Karpas-422 (cell line): Measurements from ENCODE around the gene SCEL. TPM values are rescaled to one million over a fixed set of nuclear protein-coding genes. Genes with fewer than 3 reads are reported as not detected.

ENCODE experiments used
- DNase-seq: peaks from one replicate; pipeline ENCODE4 v3.0.0-alpha.2; 2015
- H2AFZ ChIP-seq: fragments of 200-600 bp; sonication (generic); 2 replicates; pipeline ENCODE4 v1.6.1; 2014; ENCODE audit warnings: antibody characterized with exemption, low read length, mixed read lengths
- H3K27ac ChIP-seq: fragments of 200-600 bp; sonication (generic); 2 replicates; pipeline ENCODE4 v1.5.1; 2014; ENCODE audit warnings: mild to moderate bottlenecking, low read length, moderate library complexity
- H3K27me3 ChIP-seq: fragments of 200-600 bp; sonication (generic); 2 replicates; pipeline ENCODE4 v1.6.1; 2014; ENCODE audit warnings: low read length, mixed read lengths
- H3K36me3 ChIP-seq: fragments of 200-600 bp; sonication (generic); 2 replicates; pipeline ENCODE4 v1.6.1; 2014; ENCODE audit warnings: low read length, mixed read lengths; ENCODE audit not compliant: insufficient read depth
- H3K4me1 ChIP-seq: fragments of 200-600 bp; sonication (generic); 2 replicates; pipeline ENCODE4 v1.6.1; 2014; ENCODE audit warnings: mild to moderate bottlenecking, low read length, mixed read lengths
- H3K4me2 ChIP-seq: fragments of 200-600 bp; sonication (generic); 2 replicates; pipeline ENCODE4 v1.6.1; 2014; ENCODE audit warnings: low read length, low read depth, mild to moderate bottlenecking; ENCODE audit not compliant: poor library complexity, severe bottlenecking
- H3K4me3 ChIP-seq: fragments of 200-600 bp; sonication (generic); 2 replicates; pipeline ENCODE4 v1.5.1; 2014; ENCODE audit warnings: mild to moderate bottlenecking, antibody characterized with exemption, low read length, mixed read lengths
- H3K79me2 ChIP-seq: fragments of 200-600 bp; sonication (generic); 2 replicates; pipeline ENCODE4 v1.6.1; 2014; ENCODE audit warnings: mild to moderate bottlenecking, low read length, mixed read lengths
- H3K9ac ChIP-seq: fragments of 200-600 bp; sonication (generic); 2 replicates; pipeline ENCODE4 v1.6.0; 2014; ENCODE audit warnings: low read length
- H3K9me2 ChIP-seq: fragments of 200-600 bp; sonication (generic), shearing (Covaris generic); replicated peaks from 2 replicates; pipeline ENCODE4 v1.6.0; 2014; ENCODE audit warnings: mild to moderate bottlenecking, low read length, moderate library complexity; ENCODE audit not compliant: insufficient read depth
- H3K9me3 ChIP-seq: fragments of 300-700, 200-600 bp; sonication (generic); 2 replicates; pipeline ENCODE4 v1.6.1; 2014; ENCODE audit warnings: low read length, mixed read lengths
- H4K20me1 ChIP-seq: fragments of 200-600 bp; sonication (generic); 2 replicates; pipeline ENCODE4 v1.6.1; 2014; ENCODE audit warnings: mild to moderate bottlenecking, antibody characterized with exemption, low read length, low read depth; ENCODE audit not compliant: insufficient read depth
- total RNA-seq: library from RNA; depleted of rRNA; stranded (reverse); fragments of >200 nt; shearing (Covaris generic); gene quantifications from 2 replicates; pipeline ENCODE4 v1.2.3, GENCODE V29; 2014; ENCODE audit warnings: low replicate concordance

Gene SCEL
- total RNA-seq, 1 experiment from 2014 or later: not detected

DNA sequence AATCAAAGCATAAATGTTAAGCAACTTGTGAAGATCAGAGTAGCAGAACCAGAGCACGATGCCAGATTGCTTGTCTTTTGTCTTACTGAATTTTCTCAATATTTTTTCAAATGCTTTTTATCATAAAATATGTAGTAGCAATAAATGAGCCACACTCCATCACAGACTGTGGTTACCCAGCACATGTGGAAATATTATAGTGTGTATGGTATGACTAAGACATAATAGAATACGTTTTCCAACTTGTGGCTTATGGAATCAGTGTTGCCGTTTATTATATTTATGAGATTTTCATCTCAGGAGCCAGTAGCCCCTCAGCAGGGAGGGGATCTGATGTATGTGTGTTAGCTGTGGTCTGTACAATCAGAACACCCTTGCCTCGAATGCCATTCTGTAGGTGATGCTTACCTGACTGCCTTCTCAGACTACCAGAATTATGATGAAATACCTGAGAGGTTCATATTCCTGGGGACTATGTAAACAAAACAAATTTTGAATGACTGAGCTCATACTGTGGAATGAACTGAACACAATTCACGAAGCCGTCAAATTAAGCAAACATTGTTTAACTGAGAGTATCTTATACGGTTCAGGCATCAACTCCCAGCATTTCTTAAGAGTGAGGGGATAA, 1.9 kb downstream of the SCEL start:
- DNase-seq: no peak

DNA sequence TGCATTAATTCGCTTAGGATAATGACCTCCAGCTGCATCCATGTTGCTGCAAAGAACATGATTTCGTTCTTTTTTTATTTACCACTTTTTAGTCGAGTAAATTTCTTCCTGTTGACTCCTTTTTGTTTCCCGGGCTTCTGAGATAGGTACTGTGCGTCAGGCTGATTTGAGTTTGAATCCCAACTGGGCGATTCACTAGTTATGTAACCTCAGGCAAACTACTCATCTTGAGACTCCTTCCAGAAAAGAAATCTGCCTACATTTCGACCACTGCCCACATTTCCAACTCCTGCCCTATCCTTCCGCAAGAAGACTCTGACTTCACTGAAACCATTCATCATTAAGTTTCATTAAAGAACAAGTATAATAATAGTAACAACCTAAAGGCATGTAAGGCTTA, 8.2 kb downstream of the SCEL start:
- Histone ChIP-seq H3K27me3 (no peaks in the 10 kb centered on the region), H3K4me1 (no peaks in the 10 kb centered on the region), H3K79me2 (no peaks in the 10 kb centered on the region), H3K4me3 (no peak overlapping the region), H2AFZ (no peak overlapping the region), H3K9me2 (no peaks in the 10 kb centered on the region), H3K4me2 (no peak overlapping the region), H3K36me3 (no peaks in the 10 kb centered on the region), H3K9ac (no peak overlapping the region), H3K27ac (no peak overlapping the region), H3K9me3 (no peaks in the 10 kb centered on the region), H4K20me1 (no peaks in the 10 kb centered on the region)
- DNase-seq: no peak

More for the DNA sequence above, 1.9 kb downstream of the SCEL start:
- Histone ChIP-seq H3K4me3 (no peak overlapping the region), H3K9me3 (no peaks in the 10 kb centered on the region), H3K79me2 (no peaks in the 10 kb centered on the region), H3K27me3 (0 out of 2 replicates have a peak, but pooled peaks cover 4% of the 10 kb centered on the region), H3K4me2 (no peak overlapping the region), H3K36me3 (no peaks in the 10 kb centered on the region), H3K9ac (no peak overlapping the region), H4K20me1 (no peaks in the 10 kb centered on the region), H3K27ac (no peak overlapping the region), H2AFZ (no peak overlapping the region), H3K4me1 (no peaks in the 10 kb centered on the region), H3K9me2 (no peaks in the 10 kb centered on the region)

DNA sequence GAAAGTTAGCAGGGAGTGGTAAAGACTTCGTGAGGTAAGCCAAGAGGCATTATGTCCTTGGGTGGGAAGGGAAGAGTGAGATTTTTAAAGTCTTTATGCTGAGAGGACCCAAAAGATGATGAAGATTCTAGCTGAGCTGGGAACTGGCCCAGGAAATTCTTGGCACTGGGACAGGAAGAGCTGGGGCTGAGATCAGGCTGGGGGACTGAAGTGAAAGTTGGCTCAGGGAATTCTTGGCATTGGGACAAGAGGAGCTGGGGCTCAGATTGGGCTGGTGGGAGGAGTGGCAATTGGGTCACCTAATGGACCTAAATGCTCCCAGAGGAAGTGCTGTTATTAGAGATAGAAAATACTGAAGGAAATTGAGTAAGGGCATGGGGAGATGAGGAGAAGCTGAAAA, 8.8 kb downstream of the SCEL start:
- H3K36me3 ChIP-seq: no peaks in the 10 kb centered on the region
- no peaks in the 10 kb centered on the region for H3K9me3 ChIP-seq
- no peak overlapping the region for H3K4me2 ChIP-seq
- no peaks in the 10 kb centered on the region for H3K79me2 ChIP-seq
- H3K4me3 ChIP-seq: no peak overlapping the region
- no peak overlapping the region for H3K27ac ChIP-seq
- no peak overlapping the region for H3K9ac ChIP-seq
- no peaks in the 10 kb centered on the region for H3K4me1 ChIP-seq
- H4K20me1 ChIP-seq: no peaks in the 10 kb centered on the region
- no peak for DNase-seq
- H3K9me2 ChIP-seq: no peaks in the 10 kb centered on the region
- H2AFZ ChIP-seq: no peak overlapping the region
- no peaks in the 10 kb centered on the region for H3K27me3 ChIP-seq

DNA sequence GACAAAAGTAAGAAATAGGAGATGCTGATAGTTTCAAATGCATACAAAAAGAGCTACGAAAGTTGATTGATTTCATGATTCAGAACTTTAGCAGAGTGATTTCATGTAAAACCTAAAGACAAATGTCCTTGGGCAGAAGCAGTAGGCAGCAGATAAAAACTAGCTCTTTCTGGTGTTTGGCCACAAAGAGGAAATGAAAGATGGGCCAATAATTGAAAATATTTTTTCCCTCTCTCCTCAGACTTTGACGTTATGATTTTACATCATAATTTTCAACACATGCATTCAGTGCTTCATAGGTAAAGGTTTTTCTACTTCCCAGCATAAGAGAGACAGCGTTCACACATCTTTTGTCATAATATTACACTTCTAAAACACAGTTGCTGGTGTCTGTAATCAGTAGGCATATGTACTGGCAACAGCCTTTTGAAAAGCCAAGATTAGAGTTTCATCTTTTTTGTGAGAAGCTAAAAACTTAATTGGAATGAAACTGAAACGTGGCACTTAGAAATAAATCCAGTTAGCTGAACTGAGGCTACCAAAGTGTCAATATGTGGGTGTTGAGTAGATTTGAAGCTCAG, 9.3 kb downstream of the SCEL start:
- no peak for DNase-seq
- no peaks in the 10 kb centered on the region for H3K9me2 ChIP-seq
- no peaks in the 10 kb centered on the region for H3K79me2 ChIP-seq
- no peak overlapping the region for H3K4me3 ChIP-seq
- H3K4me2 ChIP-seq: no peak overlapping the region
- H2AFZ ChIP-seq: no peak overlapping the region
- no peak overlapping the region for H3K9ac ChIP-seq
- no peaks in the 10 kb centered on the region for H3K9me3 ChIP-seq
- no peaks in the 10 kb centered on the region for H3K36me3 ChIP-seq
- H4K20me1 ChIP-seq: no peaks in the 10 kb centered on the region
- H3K4me1 ChIP-seq: no peaks in the 10 kb centered on the region
- H3K27me3 ChIP-seq: no peaks in the 10 kb centered on the region
- H3K27ac ChIP-seq: no peak overlapping the region

DNA sequence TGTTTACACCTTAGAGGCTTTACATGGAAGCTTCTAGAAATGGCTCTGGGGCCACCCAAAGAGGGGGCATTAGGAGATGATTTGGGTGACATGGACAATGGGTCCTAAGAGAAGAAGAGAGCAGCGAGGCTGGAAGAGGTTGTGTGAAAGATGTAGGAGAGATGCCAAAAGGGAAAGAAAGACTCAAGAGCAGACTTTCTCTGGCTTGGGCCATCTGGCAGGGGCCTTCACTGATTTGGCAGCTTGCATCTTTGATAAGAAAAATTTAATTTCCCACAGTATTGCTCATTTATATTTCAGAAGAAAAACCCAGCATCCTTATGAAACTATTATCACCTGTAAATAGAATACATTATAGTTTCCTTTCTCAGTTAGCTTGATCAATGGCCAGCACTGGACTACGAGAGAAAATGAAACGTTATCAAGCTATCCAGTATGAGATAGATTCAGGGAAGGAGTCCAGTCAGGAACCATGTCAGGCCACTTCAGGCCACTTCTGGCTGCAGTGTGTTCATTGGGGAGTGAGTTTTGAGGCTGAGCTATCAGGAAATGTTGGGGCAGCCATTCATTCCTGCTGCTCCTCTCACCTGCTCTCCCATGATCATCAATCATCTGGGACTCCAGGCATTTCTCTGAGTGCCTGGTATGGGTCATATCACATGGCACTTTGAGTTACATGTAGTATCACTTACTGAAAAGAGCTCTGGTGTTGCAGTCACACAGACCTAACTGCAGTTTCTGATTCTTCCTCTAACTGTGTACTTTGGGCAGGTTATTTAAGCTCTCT, 10.3 kb downstream of the SCEL start:
- Histone ChIP-seq H3K9me3 (no peaks in the 10 kb centered on the region), H3K27ac (no peak overlapping the region), H3K4me3 (no peak overlapping the region), H3K9ac (no peak overlapping the region), H3K4me1 (no peaks in the 10 kb centered on the region), H3K9me2 (no peaks in the 10 kb centered on the region), H2AFZ (no peak overlapping the region), H3K36me3 (no peaks in the 10 kb centered on the region), H3K79me2 (no peaks in the 10 kb centered on the region), H4K20me1 (no peaks in the 10 kb centered on the region), H3K27me3 (no peaks in the 10 kb centered on the region), H3K4me2 (no peak overlapping the region)
- no peak for DNase-seq

DNA sequence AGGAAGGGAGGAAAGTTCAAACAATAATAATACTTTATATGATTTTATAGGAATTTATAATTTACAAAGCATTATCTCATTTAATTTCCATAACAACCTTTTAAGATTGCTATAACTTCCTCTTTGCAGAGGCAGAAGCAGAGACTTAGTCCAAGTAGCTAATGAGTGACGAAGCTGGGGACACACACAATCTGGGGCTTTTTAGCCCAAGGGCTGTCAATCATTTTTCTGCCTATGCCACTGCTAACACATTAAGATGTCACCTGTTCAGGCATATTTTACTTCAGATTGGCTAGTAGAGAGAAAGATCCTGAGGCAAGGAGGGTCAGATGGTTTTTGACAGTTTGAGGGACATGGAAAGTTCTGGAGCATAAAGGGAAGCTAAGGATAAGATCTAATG, 12.6 kb downstream of the SCEL start:
- Histone ChIP-seq H3K4me3 (no peak overlapping the region), H3K9me3 (no peaks in the 10 kb centered on the region), H3K4me1 (no peaks in the 10 kb centered on the region), H2AFZ (no peak overlapping the region), H3K4me2 (no peak overlapping the region), H3K27me3 (no peaks in the 10 kb centered on the region), H3K27ac (no peak overlapping the region), H3K36me3 (no peaks in the 10 kb centered on the region), H4K20me1 (no peaks in the 10 kb centered on the region), H3K9ac (no peak overlapping the region), H3K79me2 (no peaks in the 10 kb centered on the region), H3K9me2 (no peaks in the 10 kb centered on the region)
- no peak for DNase-seq

DNA sequence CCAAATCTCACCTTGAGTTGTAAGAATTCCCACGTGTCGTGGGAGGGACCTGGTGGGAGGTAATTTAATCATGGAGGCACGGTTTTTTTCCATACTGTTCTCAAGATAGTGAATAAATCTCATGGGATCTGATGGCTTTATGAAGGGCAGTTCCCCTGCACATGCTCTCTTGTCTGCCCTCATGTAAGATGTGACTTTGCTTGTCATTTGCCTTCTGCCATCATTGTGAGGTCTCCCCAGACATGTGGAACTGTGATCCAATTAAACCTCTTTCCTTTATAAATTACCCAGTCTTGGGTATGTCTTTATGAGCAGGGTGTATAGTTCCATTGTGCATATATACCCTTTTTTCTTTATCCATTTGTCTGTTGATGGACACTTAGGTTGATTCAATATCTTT, 13.1 kb downstream of the SCEL start:
- Histone ChIP-seq H3K9ac (no peak overlapping the region), H3K79me2 (no peaks in the 10 kb centered on the region), H3K4me2 (no peak overlapping the region), H3K9me2 (no peaks in the 10 kb centered on the region), H3K4me1 (no peaks in the 10 kb centered on the region), H3K36me3 (no peaks in the 10 kb centered on the region), H3K4me3 (no peak overlapping the region), H3K27ac (no peak overlapping the region), H4K20me1 (no peaks in the 10 kb centered on the region), H3K9me3 (no peaks in the 10 kb centered on the region), H3K27me3 (no peaks in the 10 kb centered on the region), H2AFZ (no peak overlapping the region)
- DNase-seq: no peak

DNA sequence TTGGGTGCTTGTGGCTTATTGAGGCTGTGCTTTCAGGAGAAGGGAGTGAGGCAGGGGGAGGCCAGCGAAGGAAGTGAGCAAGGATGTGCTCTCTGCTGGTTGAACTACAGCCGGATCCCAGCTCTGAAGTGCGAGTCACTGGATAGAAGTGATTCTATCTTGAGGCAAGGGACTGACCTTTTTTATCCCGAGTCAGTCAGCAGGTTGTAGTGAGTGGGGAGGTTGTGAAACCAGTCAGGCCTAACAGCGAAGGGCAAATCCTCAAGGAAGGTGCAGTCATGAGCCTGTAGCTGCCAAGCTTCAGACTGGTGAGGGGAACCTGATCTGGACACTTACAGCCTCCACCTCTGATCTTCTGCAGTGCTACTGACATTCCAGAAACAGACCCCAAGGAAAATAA, 18.6 kb downstream of the SCEL start:
- H3K9me2 ChIP-seq: no peaks in the 10 kb centered on the region
- H3K27ac ChIP-seq: no peak overlapping the region
- no peak overlapping the region for H3K4me3 ChIP-seq
- no peaks in the 10 kb centered on the region for H3K9me3 ChIP-seq
- H2AFZ ChIP-seq: no peak overlapping the region
- H4K20me1 ChIP-seq: no peaks in the 10 kb centered on the region
- no peaks in the 10 kb centered on the region for H3K79me2 ChIP-seq
- no peak for DNase-seq
- H3K9ac ChIP-seq: no peak overlapping the region
- no peaks in the 10 kb centered on the region for H3K36me3 ChIP-seq
- no peak overlapping the region for H3K4me2 ChIP-seq
- H3K27me3 ChIP-seq: no peaks in the 10 kb centered on the region
- no peaks in the 10 kb centered on the region for H3K4me1 ChIP-seq
